Progenitor cell of endocrine pancreas (in vitro differentiated cells): Measurements from ENCODE around the gene NUDT16L1. TPM values are rescaled to one million over a fixed set of nuclear protein-coding genes. Genes with fewer than 3 reads are reported as not detected.

Experiments used
- DNase-seq: peaks from one replicate; pipeline ENCODE4 v3.0.0; 2021; ENCODE audit warnings: low spot score; ENCODE audit not compliant: unreplicated experiment
- H3K27ac Mint-ChIP-seq: 2 replicates; pipeline ENCODE4 v1.8.0; 2021; ENCODE audit warnings: mild to moderate bottlenecking, moderate library complexity, mixed read lengths
- H3K27me3 Mint-ChIP-seq: 2 replicates; pipeline ENCODE4 v1.8.0; 2021; ENCODE audit warnings: mixed read lengths
- H3K36me3 Mint-ChIP-seq: 2 replicates; pipeline ENCODE4 v1.8.0; 2022; ENCODE audit warnings: mixed read lengths; ENCODE audit not compliant: insufficient read depth
- H3K4me1 Mint-ChIP-seq: 2 replicates; pipeline ENCODE4 v1.8.0; 2021; ENCODE audit warnings: low read depth, mixed read lengths
- H3K4me3 Mint-ChIP-seq: 2 replicates; pipeline ENCODE4 v1.8.0; 2021; ENCODE audit warnings: low read depth, mild to moderate bottlenecking, moderate library complexity, mixed read lengths
- H3K9me3 Mint-ChIP-seq: 2 replicates; pipeline ENCODE4 v1.8.0; 2021; ENCODE audit warnings: low read depth, mixed read lengths
- CTCF ChIP-seq: fragments of 200-600 bp; sonication (generic); IDR thresholded peaks from one replicate; pipeline ENCODE4 v1.5.0; 2021; ENCODE audit warnings: antibody characterized with exemption, mild to moderate bottlenecking; ENCODE audit not compliant: unreplicated experiment
- total RNA-seq: library from RNA; stranded (reverse); gene quantifications from 2 replicates; pipeline ENCODE4 v1.2.1, GENCODE V29; 2021

NUDT16L1 gene
- total RNA-seq, 1 donor from 2014 or later: 41.8 TPM

- no peak for TF ChIP-seq CTCF
- Mint-ChIP-seq H3K27ac (no peak overlapping the region), H3K9me3 (no peaks in the 10 kb centered on the region), H3K27me3 (no peaks in the 10 kb centered on the region), H3K4me1 (no peaks in the 10 kb centered on the region), H3K36me3 (peaks cover 20% of the 10 kb centered on the region), H3K4me3 (no peak overlapping the region)
- no peak for DNase-seq
Measured at GRCh38 chr16:4713663-4714501, 20.5 kb downstream of the NUDT16L1 start.

- Mint-ChIP-seq H3K9me3 (no peaks in the 10 kb centered on the region), H3K4me3 (no peak overlapping the region), H3K4me1 (no peaks in the 10 kb centered on the region), H3K27me3 (no peaks in the 10 kb centered on the region), H3K36me3 (peaks cover 15% of the 10 kb centered on the region), H3K27ac (no peak overlapping the region)
- TF ChIP-seq CTCF: no peak
- DNase-seq: no peak
Measured at GRCh38 chr16:4714996-4715395, 21.6 kb downstream of the NUDT16L1 start.

- no peak for DNase-seq
- peaks cover 16% of the 10 kb centered on the region for H3K36me3 Mint-ChIP-seq
- no peaks in the 10 kb centered on the region for H3K27me3 Mint-ChIP-seq
Measured at GRCh38 chr16:4718466-4718865, 25.1 kb downstream of the NUDT16L1 start.

GRCh38 chr16:4723071-4723767 lies 29.9 kb downstream of the NUDT16L1 start:
- Mint-ChIP-seq H3K27ac (no peak overlapping the region), H3K27me3 (no peaks in the 10 kb centered on the region), H3K36me3 (peaks cover 10% of the 10 kb centered on the region), H3K4me3 (no peak overlapping the region), H3K4me1 (no peaks in the 10 kb centered on the region), H3K9me3 (no peaks in the 10 kb centered on the region)
- DNase-seq: no peak
- TF ChIP-seq CTCF: no peak

More at GRCh38 chr16:4718466-4718865, 25.1 kb downstream of the NUDT16L1 start:
- H3K4me3 Mint-ChIP-seq: no peak overlapping the region
- H3K9me3 Mint-ChIP-seq: no peaks in the 10 kb centered on the region
- no peak for TF ChIP-seq CTCF
- peak overlapping the region; percentile 4 for H3K27ac Mint-ChIP-seq
- no peaks in the 10 kb centered on the region for H3K4me1 Mint-ChIP-seq

GRCh38 chr16:4724661-4725270 lies 31.4 kb downstream of the NUDT16L1 start:
- Mint-ChIP-seq H3K9me3 (no peaks in the 10 kb centered on the region), H3K27ac (no peak overlapping the region), H3K27me3 (no peaks in the 10 kb centered on the region), H3K4me3 (no peak overlapping the region), H3K36me3 (peaks cover 11% of the 10 kb centered on the region), H3K4me1 (no peaks in the 10 kb centered on the region)
- no peak for DNase-seq
- no peak for TF ChIP-seq CTCF
